ENCODE results near the gene PEX16. TPM values are rescaled to one million over a fixed set of nuclear protein-coding genes. Genes with fewer than 3 reads are reported as not detected.
A peak's percentile ranks its signal among the peaks of the same experiment; 100 is the strongest.

Gene PEX16
- 41.0 TPM in 2 replicates for total RNA-seq (2014; rRNA removed; shearing (Covaris generic))
- 42.1 and 43.9 TPM in 2 replicates for total RNA-seq (2022)
- percentile 56 among the genes with signal in this experiment for Bru-seq, nascent RNA
- percentile 61 among the genes with signal in this experiment for BruChase-seq, experiment 1, labeled RNA remaining after a 6-hour chase
- percentile 64 among the genes with signal in this experiment for BruChase-seq, experiment 2, labeled RNA remaining after a 2-hour chase
- long read RNA-seq, transcript PEX16-202 (11 exons, 1,335 nt) = major isoform, 37 of 54 reads
- long read RNA-seq, partial matches to known transcripts = 3 of 54 reads
- long read RNA-seq, other reads (novel, unspliced or antisense) = 14 of 54 reads

- peak within 1 kb of the TSS; percentile 88 for H3K27ac ChIP-seq (ENCODE audit: low read depth, low read length, poor library complexity, severe bottlenecking)
- peaks cover 31% of the 10 kb centered on the region for H3K36me3 ChIP-seq (ENCODE audit: insufficient read depth, low read length)
- peak within 1 kb of the TSS; percentile 93 for H3K4me3 ChIP-seq (ENCODE audit: low read depth, low read length, poor library complexity, severe bottlenecking)
- TF ChIP-seq EZH2phosphoT487 (IDR thresholded peaks at IDR 0.05; ENCODE audit: borderline replicate concordance, low read depth, low read length) (no peak), CTCF (conservative IDR thresholded peaks at IDR 0.05; ENCODE audit: low read length) (no peak)
- H3K79me2 ChIP-seq (ENCODE audit: insufficient read depth, low read depth, low read length) = peaks cover 16% of the 10 kb centered on the region
- H3K4me2 ChIP-seq (ENCODE audit: low read length) = peak within 1 kb of the TSS; percentile 89
- intact Hi-C loops (cut with micrococcal nuclease; ENCODE audit: unreplicated experiment) = loop anchor here (1.0 to 5.0 kb wide), 2 partner anchors 13 to 200 kb away; no protein-coding TSS in a partner anchor
- H3K4me1 ChIP-seq (ENCODE audit: insufficient read depth, low read length, poor library complexity, severe bottlenecking) = peaks cover 41% of the 10 kb centered on the region
- CTCF ChIA-PET (ENCODE audit: unreplicated experiment) = interaction anchor here (1.0 to 1.4 kb wide), 3 partner anchors 12 to 47 kb away, joined by 3 to 7 read pairs (median 3); no protein-coding TSS in a partner anchor
- peak; percentile 97 for DNase-seq (ENCODE audit: low spot score)
- BruUV-seq (replicated peaks) = no TSS peak
- POLR2A ChIA-PET = interaction anchor here (0.6 to 4.5 kb wide), 8 partner anchors 10 to 350 kb away, joined by 3 to 33 read pairs (median 4); no protein-coding TSS in a partner anchor
- H2AFZ ChIP-seq (ENCODE audit: low read length) = peak within 1 kb of the TSS; percentile 55
- H3K9me3 ChIP-seq (ENCODE audit: low read length) = no peaks in the 10 kb centered on the region
- H4K20me1 ChIP-seq (ENCODE audit: insufficient read depth, low read length) = no peaks in the 10 kb centered on the region
- H3K9me2 ChIP-seq (ENCODE audit: insufficient read depth, low read length) = no peaks in the 10 kb centered on the region
Observed at GRCh38 chr11:45917623-45918330, at the start of gene PEX16. Gene PEX16, minus strand, starts transcription at chr11:45917877. Its CDS starts 66 bp downstream, at chr11:45917811.

GRCh38 chr11:45964911-45965389 is 47.3 kb upstream of the PEX16 start:
- Histone ChIP-seq H3K9me2 (ENCODE audit: insufficient read depth, low read length) (no peaks in the 10 kb centered on the region), H3K4me1 (ENCODE audit: insufficient read depth, low read length, poor library complexity, severe bottlenecking) (no peaks in the 10 kb centered on the region), H3K27ac (ENCODE audit: low read depth, low read length, poor library complexity, severe bottlenecking) (no peak overlapping the region), H3K36me3 (ENCODE audit: insufficient read depth, low read length) (peaks cover 51% of the 10 kb centered on the region), H3K4me2 (ENCODE audit: low read length) (no peak overlapping the region), H2AFZ (ENCODE audit: low read length) (0 out of 2 replicates have a peak overlapping the region, but pooled peaks have one; percentile 11), H3K79me2 (ENCODE audit: insufficient read depth, low read depth, low read length) (no peaks in the 10 kb centered on the region), H3K4me3 (ENCODE audit: low read depth, low read length, poor library complexity, severe bottlenecking) (no peak overlapping the region), H3K9me3 (ENCODE audit: low read length) (no peaks in the 10 kb centered on the region), H4K20me1 (ENCODE audit: insufficient read depth, low read length) (no peaks in the 10 kb centered on the region)
- BruUV-seq (replicated peaks) = no TSS peak
- POLR2A ChIA-PET = interaction anchor here (0.6 to 2.3 kb wide), 5 partner anchors 12 to 902 kb away, joined by 3 to 8 read pairs (median 3); no protein-coding TSS in a partner anchor
- TF ChIP-seq CTCF (conservative IDR thresholded peaks at IDR 0.05; ENCODE audit: low read length) = peak; percentile 99
- no peak for TF ChIP-seq EZH2phosphoT487 (IDR thresholded peaks at IDR 0.05; ENCODE audit: borderline replicate concordance, low read depth, low read length)
- peak; percentile 71 for DNase-seq (ENCODE audit: low spot score)
- intact Hi-C loops (cut with micrococcal nuclease; ENCODE audit: unreplicated experiment) = loop anchor here (2.0 kb wide), 1 partner anchor 42 kb away; no protein-coding TSS in a partner anchor
- CTCF ChIA-PET (ENCODE audit: unreplicated experiment) = interaction anchor here (0.6 to 0.7 kb wide), 2 partner anchors 43 to 47 kb away, joined by 3 to 4 read pairs; partner anchors contain the start of gene PEX16

All from OCI-LY7 (cell line).